SW480 (cell line): ENCODE results near the gene PPM1E.
A peak's percentile ranks its signal among the peaks of the same experiment; 100 is the strongest.
"Not testable (repeated sequence)": the region's sequence is repeated elsewhere in the genome, so short reads cannot be mapped to it uniquely, and the experiment has no call there.

ENCODE experiments used
- DNase-seq: peaks from one replicate; pipeline ENCODE4 v3.0.0-alpha.2; 2016; ENCODE audit warnings: low spot score

PPM1E gene

GRCh38 chr17:58947824-58948223, 192.2 kb downstream of the PPM1E start:
- no peak for DNase-seq

- DNase-seq, result not testable (repeated sequence)
Observed at GRCh38 chr17:58954358-58954757, 198.7 kb downstream of the PPM1E start.

- peak; percentile 33 for DNase-seq
Observed at GRCh38 chr17:58956997-58957724, 201.5 kb downstream of the PPM1E start.

GRCh38 chr17:58957725-58958073, 202.0 kb downstream of the PPM1E start:
- DNase-seq, result not testable (repeated sequence)

- peak; percentile 41 for DNase-seq
Observed at GRCh38 chr17:58960068-58960467, 204.4 kb downstream of the PPM1E start.

GRCh38 chr17:58965221-58965620, 209.6 kb downstream of the PPM1E start:
- DNase-seq, result no peak

- DNase-seq, result no peak
Observed at GRCh38 chr17:58966208-58966607, 210.6 kb downstream of the PPM1E start.

GRCh38 chr17:58968426-58969061, 212.9 kb downstream of the PPM1E start:
- DNase-seq, result peak; percentile 69

GRCh38 chr17:58969156-58969555, 213.5 kb downstream of the PPM1E start:
- peak; percentile 36 for DNase-seq

- no peak for DNase-seq
Observed at GRCh38 chr17:58969612-58970011, 214.0 kb downstream of the PPM1E start.

GRCh38 chr17:58970609-58971450, 215.2 kb downstream of the PPM1E start:
- DNase-seq, result no peak

- DNase-seq, result no peak
Observed at GRCh38 chr17:58974354-58974753, 218.7 kb downstream of the PPM1E start.

- no peak for DNase-seq
Observed at GRCh38 chr17:58976541-58976940, 220.9 kb downstream of the PPM1E start.

- no peak for DNase-seq
Observed at GRCh38 chr17:58980706-58981481, 225.2 kb downstream of the PPM1E start.

GRCh38 chr17:58982626-58983025, 227.0 kb downstream of the PPM1E start:
- no peak for DNase-seq

- DNase-seq, result no peak
Observed at GRCh38 chr17:58985367-58985766, 229.7 kb downstream of the PPM1E start.

GRCh38 chr17:58985971-58986370, 230.3 kb downstream of the PPM1E start:
- DNase-seq, result no peak

GRCh38 chr17:58989629-58990028, 234.0 kb downstream of the PPM1E start:
- DNase-seq, result no peak

- DNase-seq, result no peak
Observed at GRCh38 chr17:58991718-58992331, 236.2 kb downstream of the PPM1E start.

GRCh38 chr17:58993311-58993710, 237.7 kb downstream of the PPM1E start:
- no peak for DNase-seq

GRCh38 chr17:58995247-58995940, 239.7 kb downstream of the PPM1E start:
- DNase-seq, result no peak
